ENCODE data around the gene KLHL12. TPM values are rescaled to one million over a fixed set of nuclear protein-coding genes. Genes with fewer than 3 reads are reported as not detected.
"Not testable (repeated sequence)": the region's sequence is repeated elsewhere in the genome, so short reads cannot be mapped to it uniquely, and the experiment has no call there.

Gene KLHL12
- total RNA-seq, 1 experiment from 2014 or later, result 29.6 TPM

DNA sequence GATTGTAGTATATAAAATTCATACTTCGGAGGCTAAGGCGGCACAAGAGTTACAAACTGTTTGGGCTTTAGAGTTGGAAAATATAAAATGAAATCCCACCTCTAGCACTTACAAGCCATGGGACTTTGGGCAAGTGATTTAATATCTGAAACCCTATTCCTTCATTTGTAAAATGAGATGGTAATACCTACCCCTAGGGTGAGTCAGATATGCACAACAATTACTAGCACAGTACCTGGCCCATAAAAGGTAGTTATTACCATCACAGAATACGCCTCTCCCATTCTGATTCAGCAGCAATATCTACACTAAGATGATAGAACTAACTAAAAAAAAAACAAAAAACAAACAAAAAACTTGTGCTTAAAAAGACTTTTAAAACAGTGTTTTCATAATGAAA, 3.5 kb downstream of the KLHL12 start:
- Histone ChIP-seq H3K79me2 (ENCODE audit: low read depth) (peaks cover 20% of the 10 kb centered on the region), H3K9me2 (ENCODE audit: insufficient read depth) (no peaks in the 10 kb centered on the region), H3F3A (ENCODE audit: insufficient read depth, low read depth) (peaks cover 19% of the 10 kb centered on the region), H3K9me3 (ENCODE audit: insufficient read depth, low read depth) (no peaks in the 10 kb centered on the region), H3K4me1 (replicated peaks; ENCODE audit: insufficient read depth) (peaks cover 14% of the 10 kb centered on the region; the same call in 1 of the 2 replicates), H3K27ac (no peak overlapping the region), H2AFZ (no peak overlapping the region), H3K4me2 (no peak overlapping the region), H3K27me3 (ENCODE audit: insufficient read depth, low read depth) (no peaks in the 10 kb centered on the region), H3K36me3 (ENCODE audit: low read depth) (peaks cover 16% of the 10 kb centered on the region), H3K4me3 (no peak overlapping the region), H4K20me1 (ENCODE audit: insufficient read depth) (no peaks in the 10 kb centered on the region)
- POLR2A ChIA-PET (ENCODE audit: unreplicated experiment), result no interaction called here
- DNase-seq, result no peak
- TF ChIP-seq, protein P1, sequence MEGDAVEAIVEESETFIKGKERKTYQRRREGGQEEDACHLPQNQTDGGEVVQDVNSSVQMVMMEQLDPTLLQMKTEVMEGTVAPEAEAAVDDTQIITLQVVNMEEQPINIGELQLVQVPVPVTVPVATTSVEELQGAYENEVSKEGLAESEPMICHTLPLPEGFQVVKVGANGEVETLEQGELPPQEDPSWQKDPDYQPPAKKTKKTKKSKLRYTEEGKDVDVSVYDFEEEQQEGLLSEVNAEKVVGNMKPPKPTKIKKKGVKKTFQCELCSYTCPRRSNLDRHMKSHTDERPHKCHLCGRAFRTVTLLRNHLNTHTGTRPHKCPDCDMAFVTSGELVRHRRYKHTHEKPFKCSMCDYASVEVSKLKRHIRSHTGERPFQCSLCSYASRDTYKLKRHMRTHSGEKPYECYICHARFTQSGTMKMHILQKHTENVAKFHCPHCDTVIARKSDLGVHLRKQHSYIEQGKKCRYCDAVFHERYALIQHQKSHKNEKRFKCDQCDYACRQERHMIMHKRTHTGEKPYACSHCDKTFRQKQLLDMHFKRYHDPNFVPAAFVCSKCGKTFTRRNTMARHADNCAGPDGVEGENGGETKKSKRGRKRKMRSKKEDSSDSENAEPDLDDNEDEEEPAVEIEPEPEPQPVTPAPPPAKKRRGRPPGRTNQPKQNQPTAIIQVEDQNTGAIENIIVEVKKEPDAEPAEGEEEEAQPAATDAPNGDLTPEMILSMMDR (conservative IDR thresholded peaks at IDR 0.05), result no peak
- TF ChIP-seq EZH2 (IDR thresholded peaks at IDR 0.05; ENCODE audit: low read depth), result no peak
- CTCF ChIA-PET, result no interaction called here
- intact Hi-C loops (cut with micrococcal nuclease; ENCODE audit: unreplicated experiment), result no loop called here
- BruUV-seq (replicated peaks), result no TSS peak

DNA sequence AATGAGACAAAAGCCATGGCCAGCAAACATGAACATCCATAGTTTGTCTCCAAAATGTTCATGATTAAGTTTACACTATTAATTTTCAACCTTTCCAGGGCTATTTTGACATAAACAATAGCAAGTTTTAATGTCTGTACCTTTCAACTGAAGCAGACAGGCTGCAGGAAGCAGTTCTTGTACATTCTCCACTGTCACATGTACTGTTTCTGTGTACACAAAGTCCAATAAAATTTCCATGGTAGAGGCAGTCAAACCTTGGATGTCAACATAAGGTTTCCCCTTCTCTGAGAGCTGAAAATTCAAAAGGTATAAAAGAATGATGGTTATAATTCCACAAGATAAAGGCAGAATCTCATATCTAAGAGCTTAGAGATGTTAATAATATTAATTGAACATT, 7.4 kb downstream of the KLHL12 start:
- no TSS peak for BruUV-seq (replicated peaks)
- POLR2A ChIA-PET (ENCODE audit: unreplicated experiment), result no interaction called here
- DNase-seq, result no peak
- intact Hi-C loops (cut with micrococcal nuclease; ENCODE audit: unreplicated experiment), result loop anchor here (10.0 kb wide), 1 partner anchor 185 kb away; no protein-coding TSS in a partner anchor
- Histone ChIP-seq H3K4me1 (replicated peaks; ENCODE audit: insufficient read depth) (no peaks in the 10 kb centered on the region), H2AFZ (no peak overlapping the region), H3K9me3 (ENCODE audit: insufficient read depth, low read depth) (no peaks in the 10 kb centered on the region), H3F3A (ENCODE audit: insufficient read depth, low read depth) (no peaks in the 10 kb centered on the region; the same call in none of the 2 replicates), H3K36me3 (ENCODE audit: low read depth) (peaks cover 19% of the 10 kb centered on the region), H3K27ac (no peak overlapping the region), H3K9me2 (ENCODE audit: insufficient read depth) (no peaks in the 10 kb centered on the region), H4K20me1 (ENCODE audit: insufficient read depth) (no peaks in the 10 kb centered on the region), H3K4me3 (no peak overlapping the region), H3K27me3 (ENCODE audit: insufficient read depth, low read depth) (no peaks in the 10 kb centered on the region), H3K4me2 (no peak overlapping the region), H3K79me2 (ENCODE audit: low read depth) (0 out of 2 replicates have a peak, but pooled peaks cover under 1% of the 10 kb centered on the region)
- CTCF ChIA-PET, result no interaction called here
- TF ChIP-seq, protein P1 (conservative IDR thresholded peaks at IDR 0.05), result no peak
- no peak for TF ChIP-seq EZH2 (IDR thresholded peaks at IDR 0.05; ENCODE audit: low read depth)

DNA sequence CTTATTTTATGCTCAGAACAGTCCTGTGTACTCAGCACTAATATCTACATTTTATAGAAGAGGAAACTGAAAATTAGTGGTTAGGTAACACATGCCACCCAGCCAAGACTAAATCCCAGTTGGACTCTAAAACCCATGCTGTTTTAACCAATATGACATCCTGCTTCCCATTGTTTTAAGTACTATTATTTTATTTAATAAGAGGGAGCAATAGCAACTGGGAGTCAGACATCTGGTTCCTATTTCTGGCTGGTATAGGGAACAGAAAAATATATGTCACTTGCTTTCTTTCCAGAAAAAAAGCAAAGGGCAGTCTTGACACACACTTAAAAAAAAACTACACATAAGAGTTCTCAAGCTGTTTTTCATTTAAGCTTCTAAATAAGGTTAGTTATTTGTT, 11.9 kb downstream of the KLHL12 start:
- H3K4me1 ChIP-seq (replicated peaks; ENCODE audit: insufficient read depth), result no peaks in the 10 kb centered on the region
- BruUV-seq (replicated peaks), result no TSS peak
- H3K27me3 ChIP-seq (ENCODE audit: insufficient read depth, low read depth), result no peaks in the 10 kb centered on the region
- H3K4me2 ChIP-seq, result no peak overlapping the region
- no peak overlapping the region for H3K27ac ChIP-seq
- no peak overlapping the region for H2AFZ ChIP-seq
- no peak overlapping the region for H3K4me3 ChIP-seq
- H3F3A ChIP-seq (ENCODE audit: insufficient read depth, low read depth), result no peaks in the 10 kb centered on the region; the same call in none of the 2 replicates
- H3K79me2 ChIP-seq (ENCODE audit: low read depth), result no peaks in the 10 kb centered on the region
- intact Hi-C loops (cut with micrococcal nuclease; ENCODE audit: unreplicated experiment), result loop anchor here (10.0 kb wide), 1 partner anchor 180 kb away; no protein-coding TSS in a partner anchor
- POLR2A ChIA-PET (ENCODE audit: unreplicated experiment), result no interaction called here
- TF ChIP-seq, protein P1 (conservative IDR thresholded peaks at IDR 0.05), result no peak
- TF ChIP-seq EZH2 (IDR thresholded peaks at IDR 0.05; ENCODE audit: low read depth), result no peak
- H3K36me3 ChIP-seq (ENCODE audit: low read depth), result peaks cover 18% of the 10 kb centered on the region
- CTCF ChIA-PET, result interaction anchor here (0.6 kb wide), 1 partner anchor 82 kb away, joined by 7 read pairs; no protein-coding TSS in a partner anchor
- H3K9me2 ChIP-seq (ENCODE audit: insufficient read depth), result no peaks in the 10 kb centered on the region
- H4K20me1 ChIP-seq (ENCODE audit: insufficient read depth), result no peaks in the 10 kb centered on the region
- no peaks in the 10 kb centered on the region for H3K9me3 ChIP-seq (ENCODE audit: insufficient read depth, low read depth)
- no peak for DNase-seq

DNA sequence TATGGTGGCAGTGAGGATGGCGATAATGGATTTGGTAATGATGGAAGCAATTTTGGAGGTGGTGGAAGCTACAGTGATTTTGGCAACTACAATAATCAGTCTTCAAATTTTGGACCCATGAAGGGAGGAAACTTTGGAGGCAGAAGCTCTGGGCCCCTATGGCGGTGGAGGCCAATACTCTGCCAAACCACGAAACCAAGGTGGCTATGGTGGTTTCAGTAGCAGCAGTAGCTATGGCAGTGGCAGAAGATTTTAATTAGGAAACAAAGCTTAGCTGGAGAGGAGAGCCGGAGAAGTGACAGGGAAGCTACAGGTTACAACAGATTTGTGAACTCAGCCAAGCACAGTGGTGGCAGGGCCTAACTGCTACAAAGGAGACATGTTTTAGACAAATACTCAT, 14.6 kb downstream of the KLHL12 start:
- H3K9me2 ChIP-seq (ENCODE audit: insufficient read depth); H2AFZ ChIP-seq; H3K4me2 ChIP-seq; CTCF ChIA-PET; H3K27me3 ChIP-seq (ENCODE audit: insufficient read depth, low read depth); H4K20me1 ChIP-seq (ENCODE audit: insufficient read depth); POLR2A ChIA-PET (ENCODE audit: unreplicated experiment); H3K79me2 ChIP-seq (ENCODE audit: low read depth); H3F3A ChIP-seq (ENCODE audit: insufficient read depth, low read depth); H3K4me3 ChIP-seq; H3K9me3 ChIP-seq (ENCODE audit: insufficient read depth, low read depth); H3K36me3 ChIP-seq (ENCODE audit: low read depth); H3K4me1 ChIP-seq (replicated peaks; ENCODE audit: insufficient read depth); BruUV-seq (replicated peaks); H3K27ac ChIP-seq; DNase-seq: not testable (repeated sequence)
- intact Hi-C loops (cut with micrococcal nuclease; ENCODE audit: unreplicated experiment), result loop anchor here (10.0 kb wide), 1 partner anchor 178 kb away; no protein-coding TSS in a partner anchor

Data from PC-9 (cell line).